ENCODE results near the gene RPUSD4. TPM values are rescaled to one million over a fixed set of nuclear protein-coding genes. Genes with fewer than 3 reads are reported as not detected.

Gene RPUSD4
- total RNA-seq, 1 experiment from 2014 or later, result 42.9 TPM

- WGBS (ENCODE audit: extremely low coverage, insufficient read length, low lambda C conversion rate), result no CpG with 5 or more reads among the region's 8 CpGs
- no peak overlapping the region for H3K27ac Mint-ChIP-seq
Measured at GRCh38 chr11:126172596-126173038, 38.8 kb downstream of the RPUSD4 start.

More at GRCh38 chr11:126172596-126173038, 38.8 kb downstream of the RPUSD4 start:
- no peak overlapping the region for H3K56ac ChIP-seq (ENCODE audit: insufficient read length, low read depth, low read length)
- no peak overlapping the region for H2BK12ac ChIP-seq (ENCODE audit: insufficient read length, low read depth, low read length)
- H3K79me2 ChIP-seq (ENCODE audit: insufficient read depth, low read length), result no peaks in the 10 kb centered on the region
- no peaks in the 10 kb centered on the region for H3K23me2 ChIP-seq (ENCODE audit: insufficient read length, low read depth, low read length, poor library complexity, severe bottlenecking)
- no peak overlapping the region for H2BK120ac ChIP-seq (ENCODE audit: low read depth, low read length, poor library complexity, severe bottlenecking)
- H3K4me1 ChIP-seq (ENCODE audit: insufficient read depth, low read length), result peaks cover 6% of the 10 kb centered on the region; the same call in 1 of the 2 replicates
- Mint-ChIP-seq H3K9me3 (no peaks in the 10 kb centered on the region), H3K27me3 (ENCODE audit: low read depth) (peaks cover 2% of the 10 kb centered on the region; the same call in 1 of the 2 replicates), H3K36me3 (ENCODE audit: insufficient read depth in 1 of 3, low read depth in 3 of 3) (no peaks in the 10 kb centered on the region), H3K4me1 (peaks cover 16 to 20% of the 10 kb centered on the region in 2 experiments), H3K4me3 (no peak overlapping the region)
- no peak overlapping the region for H2BK5ac ChIP-seq (ENCODE audit: insufficient read length, low read length)
- H3K14ac ChIP-seq (ENCODE audit: insufficient read depth, low read length), result no peak overlapping the region
- H4K5ac ChIP-seq (ENCODE audit: insufficient read length, low read depth, low read length), result no peak overlapping the region
- no peak overlapping the region for H3K23ac ChIP-seq (ENCODE audit: insufficient read length, low read depth, low read length)
- H3K18ac ChIP-seq (ENCODE audit: insufficient read length, low read depth, low read length), result no peak overlapping the region
- H3K4me2 ChIP-seq (ENCODE audit: insufficient read depth, insufficient read length, low read length), result no peak overlapping the region
- no peaks in the 10 kb centered on the region for H3K9me3 ChIP-seq (ENCODE audit: control insufficient read depth, low read depth, low read length)
- no peak for TF ChIP-seq CTCF (conservative IDR thresholded peaks at IDR 0.05)
- H3T11ph ChIP-seq (ENCODE audit: low read length), result no peak overlapping the region
- no peak for DNase-seq
- H3K79me1 ChIP-seq (ENCODE audit: insufficient read depth, low read depth, low read length, poor library complexity, severe bottlenecking), result no peaks in the 10 kb centered on the region
- H2BK20ac ChIP-seq (ENCODE audit: low read depth, low read length, poor library complexity, severe bottlenecking), result no peak overlapping the region
- H4K8ac ChIP-seq (replicated peaks; ENCODE audit: insufficient read length, low read depth, low read length), result no peak overlapping the region
- no peak overlapping the region for H3K27ac ChIP-seq (ENCODE audit: insufficient read length, low read depth, low read length)
- H4K91ac ChIP-seq (ENCODE audit: insufficient read length, low read depth, low read length), result no peak overlapping the region
- H2AK5ac ChIP-seq (ENCODE audit: insufficient read length, low read length), result no peak overlapping the region
- no peaks in the 10 kb centered on the region for H4K20me1 ChIP-seq (ENCODE audit: control insufficient read depth, insufficient read depth, insufficient read length)
- no peak overlapping the region for H2AFZ ChIP-seq (ENCODE audit: low read length)
- no peak overlapping the region for H3K4ac ChIP-seq (ENCODE audit: low read depth, low read length)
- H3K9ac ChIP-seq (ENCODE audit: extremely low read depth, insufficient read length, low read length), result no peak overlapping the region
- no peaks in the 10 kb centered on the region for H3K27me3 ChIP-seq (ENCODE audit: insufficient read depth, low read length)
- H2BK15ac ChIP-seq (ENCODE audit: low read depth, low read length), result no peak overlapping the region
